Hepatocyte (in vitro differentiated cells): ENCODE data around the gene SEMA6A.
"Not testable (repeated sequence)": the region's sequence is repeated elsewhere in the genome, so short reads cannot be mapped to it uniquely, and the experiment has no call there.

Experiments used
- EZH2 ChIP-seq: fragments of 200-600 bp; sonication (generic); IDR thresholded peaks from 2 replicates; pipeline ENCODE4 v1.6.1; 2016; ENCODE audit warnings: antibody characterized with exemption, mild to moderate bottlenecking, borderline replicate concordance
- TF ChIP-seq, protein P1 (sequence below): fragments of 200-600 bp; sonication (generic); IDR thresholded peaks from 2 replicates; pipeline ENCODE4 v1.5.1; 2016; ENCODE audit warnings: antibody characterized with exemption, mild to moderate bottlenecking; ENCODE audit not compliant: poor library complexity

DNA sequence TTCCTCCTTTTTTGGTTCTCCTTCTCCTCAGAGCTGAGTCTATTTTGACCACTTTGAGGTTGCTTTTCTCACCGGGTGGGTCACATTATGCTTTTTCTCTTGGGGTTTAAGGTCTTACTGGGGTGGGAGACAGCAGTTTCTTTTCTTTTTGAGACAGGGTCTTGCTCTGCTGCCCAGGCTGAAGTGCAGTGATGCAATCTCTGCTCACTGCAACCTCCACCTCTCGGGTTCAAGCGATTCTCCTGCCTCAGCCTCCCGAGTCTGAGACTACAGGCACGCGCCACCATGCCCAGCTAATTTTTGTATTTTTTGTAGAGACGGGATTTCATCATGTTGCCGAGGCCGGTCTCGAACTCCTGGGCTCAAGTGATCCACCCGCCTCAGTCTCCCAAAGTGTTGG is 51.4 kb downstream of the SEMA6A start:
- TF ChIP-seq EZH2: not testable (repeated sequence)
- TF ChIP-seq, protein P1, sequence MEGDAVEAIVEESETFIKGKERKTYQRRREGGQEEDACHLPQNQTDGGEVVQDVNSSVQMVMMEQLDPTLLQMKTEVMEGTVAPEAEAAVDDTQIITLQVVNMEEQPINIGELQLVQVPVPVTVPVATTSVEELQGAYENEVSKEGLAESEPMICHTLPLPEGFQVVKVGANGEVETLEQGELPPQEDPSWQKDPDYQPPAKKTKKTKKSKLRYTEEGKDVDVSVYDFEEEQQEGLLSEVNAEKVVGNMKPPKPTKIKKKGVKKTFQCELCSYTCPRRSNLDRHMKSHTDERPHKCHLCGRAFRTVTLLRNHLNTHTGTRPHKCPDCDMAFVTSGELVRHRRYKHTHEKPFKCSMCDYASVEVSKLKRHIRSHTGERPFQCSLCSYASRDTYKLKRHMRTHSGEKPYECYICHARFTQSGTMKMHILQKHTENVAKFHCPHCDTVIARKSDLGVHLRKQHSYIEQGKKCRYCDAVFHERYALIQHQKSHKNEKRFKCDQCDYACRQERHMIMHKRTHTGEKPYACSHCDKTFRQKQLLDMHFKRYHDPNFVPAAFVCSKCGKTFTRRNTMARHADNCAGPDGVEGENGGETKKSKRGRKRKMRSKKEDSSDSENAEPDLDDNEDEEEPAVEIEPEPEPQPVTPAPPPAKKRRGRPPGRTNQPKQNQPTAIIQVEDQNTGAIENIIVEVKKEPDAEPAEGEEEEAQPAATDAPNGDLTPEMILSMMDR: not testable (repeated sequence)
